MM.1S (cell line): ENCODE results near the gene EPB41L3.

ENCODE experiments used
- DNase-seq: peaks from one replicate; pipeline ENCODE4 v3.0.0-alpha.2; 2015
- H2AFZ ChIP-seq: fragments of 300-600 bp; sonication (generic); 2 replicates; pipeline ENCODE4 v1.6.0; 2016; ENCODE audit warnings: antibody characterized with exemption, low read length
- H3F3A ChIP-seq: fragments of 300-600 bp; sonication (generic); 2 replicates; pipeline ENCODE4 v1.6.1; 2016; ENCODE audit warnings: mild to moderate bottlenecking, antibody characterized with exemption, low read length, moderate library complexity, mixed read lengths; ENCODE audit not compliant: insufficient read depth
- H3K27ac ChIP-seq: fragments of 300-600 bp; sonication (generic); 2 replicates; pipeline ENCODE4 v1.5.1; 2016; ENCODE audit warnings: mild to moderate bottlenecking, low read length
- H3K27me3 ChIP-seq: fragments of 300-600 bp; sonication (generic); replicated peaks from 2 replicates; pipeline ENCODE4 v1.6.0; 2016; ENCODE audit warnings: low read length; ENCODE audit not compliant: insufficient read depth
- H3K36me3 ChIP-seq: fragments of 300-600 bp; sonication (generic); replicated peaks from 2 replicates; pipeline ENCODE4 v1.6.1; 2016; ENCODE audit warnings: mild to moderate bottlenecking, low read length, mixed read lengths; ENCODE audit not compliant: insufficient read depth
- H3K4me1 ChIP-seq: fragments of 300-600 bp; sonication (generic); 2 replicates; pipeline ENCODE4 v1.6.1; 2016; ENCODE audit warnings: low read length, mixed read lengths
- H3K4me2 ChIP-seq: fragments of 300-600 bp; sonication (generic); 2 replicates; pipeline ENCODE4 v1.6.0; 2016; ENCODE audit warnings: low read depth, low read length
- H3K4me3 ChIP-seq: fragments of 300-600 bp; sonication (generic); 2 replicates; pipeline ENCODE4 v1.5.1; 2016; ENCODE audit warnings: low read length, mixed read lengths
- H3K79me2 ChIP-seq: fragments of 300-600 bp; sonication (generic); 2 replicates; pipeline ENCODE4 v1.6.1; 2016; ENCODE audit warnings: mixed run types, low read length, mixed read lengths
- H3K9ac ChIP-seq: fragments of 300-600 bp; sonication (generic); 2 replicates; pipeline ENCODE4 v1.6.1; 2016; ENCODE audit warnings: low read length, mixed read lengths
- H3K9me2 ChIP-seq: fragments of 300-600 bp; sonication (generic); replicated peaks from 2 replicates; pipeline ENCODE4 v1.6.1; 2016; ENCODE audit warnings: mild to moderate bottlenecking, low read length, mixed read lengths; ENCODE audit not compliant: insufficient read depth
- H3K9me3 ChIP-seq: fragments of 300-600 bp; sonication (generic); replicated peaks from 2 replicates; pipeline ENCODE4 v1.6.1; 2016; ENCODE audit warnings: mild to moderate bottlenecking, low read length, mixed read lengths; ENCODE audit not compliant: insufficient read depth
- H4K20me1 ChIP-seq: fragments of 300-600 bp; sonication (generic); 2 replicates; pipeline ENCODE4 v1.6.1; 2016; ENCODE audit warnings: mild to moderate bottlenecking, low read length, moderate library complexity, mixed read lengths; ENCODE audit not compliant: insufficient read depth
- EZH2 ChIP-seq: fragments of 300-600 bp; sonication (generic); optimal IDR thresholded peaks from 2 replicates; pipeline ENCODE3; 2017; ENCODE audit warnings: low read depth, mild to moderate bottlenecking, antibody characterized with exemption, low read length, mixed read lengths
- EZH2phosphoT487 ChIP-seq: fragments of 300-600 bp; sonication (generic); IDR thresholded peaks from 2 replicates; pipeline ENCODE4 v1.6.1; 2018; ENCODE audit warnings: antibody characterized with exemption, low read length
- TF ChIP-seq, protein P1 (sequence below): fragments of 300-600 bp; sonication (generic); IDR thresholded peaks from 2 replicates; pipeline ENCODE4 v1.5.1; 2016; ENCODE audit warnings: antibody characterized with exemption, low read length, mixed read lengths

The EPB41L3 gene

DNA sequence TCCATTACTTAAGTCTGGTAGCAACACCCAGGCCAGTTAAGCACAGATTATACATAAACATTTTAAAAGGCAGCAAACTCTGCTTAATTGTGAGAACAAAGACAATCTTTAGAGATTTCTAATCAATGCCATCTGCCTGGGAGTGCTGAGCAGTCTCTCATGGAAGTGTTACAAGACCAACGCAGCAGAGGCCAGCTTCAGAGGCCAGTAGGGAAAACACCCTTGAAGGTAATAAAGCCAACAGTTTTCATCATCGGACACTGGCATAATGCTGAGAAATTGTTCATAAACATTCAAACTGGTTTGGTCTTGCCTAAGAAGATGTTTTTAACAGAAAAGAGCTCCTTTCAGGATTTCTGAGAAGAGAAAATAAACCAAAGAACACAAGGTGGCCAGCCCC is 35.0 kb downstream of the EPB41L3 start:
- H3K79me2 ChIP-seq, result no peaks in the 10 kb centered on the region
- H3K4me3 ChIP-seq, result no peak overlapping the region
- H3K9ac ChIP-seq, result no peak overlapping the region
- H2AFZ ChIP-seq, result no peak overlapping the region
- H3K9me2 ChIP-seq, result no peaks in the 10 kb centered on the region
- no peaks in the 10 kb centered on the region for H3K36me3 ChIP-seq
- H3K4me1 ChIP-seq, result no peaks in the 10 kb centered on the region
- H3K27me3 ChIP-seq, result no peaks in the 10 kb centered on the region
- no peaks in the 10 kb centered on the region for H4K20me1 ChIP-seq
- TF ChIP-seq EZH2, result no peak
- TF ChIP-seq EZH2phosphoT487, result no peak
- TF ChIP-seq, protein P1, sequence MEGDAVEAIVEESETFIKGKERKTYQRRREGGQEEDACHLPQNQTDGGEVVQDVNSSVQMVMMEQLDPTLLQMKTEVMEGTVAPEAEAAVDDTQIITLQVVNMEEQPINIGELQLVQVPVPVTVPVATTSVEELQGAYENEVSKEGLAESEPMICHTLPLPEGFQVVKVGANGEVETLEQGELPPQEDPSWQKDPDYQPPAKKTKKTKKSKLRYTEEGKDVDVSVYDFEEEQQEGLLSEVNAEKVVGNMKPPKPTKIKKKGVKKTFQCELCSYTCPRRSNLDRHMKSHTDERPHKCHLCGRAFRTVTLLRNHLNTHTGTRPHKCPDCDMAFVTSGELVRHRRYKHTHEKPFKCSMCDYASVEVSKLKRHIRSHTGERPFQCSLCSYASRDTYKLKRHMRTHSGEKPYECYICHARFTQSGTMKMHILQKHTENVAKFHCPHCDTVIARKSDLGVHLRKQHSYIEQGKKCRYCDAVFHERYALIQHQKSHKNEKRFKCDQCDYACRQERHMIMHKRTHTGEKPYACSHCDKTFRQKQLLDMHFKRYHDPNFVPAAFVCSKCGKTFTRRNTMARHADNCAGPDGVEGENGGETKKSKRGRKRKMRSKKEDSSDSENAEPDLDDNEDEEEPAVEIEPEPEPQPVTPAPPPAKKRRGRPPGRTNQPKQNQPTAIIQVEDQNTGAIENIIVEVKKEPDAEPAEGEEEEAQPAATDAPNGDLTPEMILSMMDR, result no peak
- H3F3A ChIP-seq, result no peaks in the 10 kb centered on the region
- no peak overlapping the region for H3K4me2 ChIP-seq
- no peak for DNase-seq
- H3K9me3 ChIP-seq, result no peaks in the 10 kb centered on the region
- H3K27ac ChIP-seq, result no peak overlapping the region

DNA sequence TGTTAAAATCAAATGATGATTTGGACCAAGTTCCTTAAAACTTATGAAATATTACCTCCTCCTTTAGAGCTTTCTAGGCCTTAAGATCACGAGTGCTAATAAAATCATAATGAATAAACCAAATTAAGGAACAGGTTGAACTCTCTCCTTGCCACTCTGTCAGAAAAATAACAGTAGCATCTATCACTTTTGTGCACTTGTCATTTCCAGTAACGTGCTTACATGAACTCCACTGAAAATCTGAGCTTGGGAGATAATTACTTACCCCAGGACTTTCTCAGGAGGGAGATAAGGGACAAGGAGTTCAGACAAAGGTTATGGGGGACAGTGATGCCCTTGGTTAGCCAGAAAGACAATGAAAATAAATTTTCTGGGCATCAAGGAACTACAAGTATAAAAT is 36.0 kb downstream of the EPB41L3 start:
- TF ChIP-seq EZH2 (no peak), EZH2phosphoT487 (no peak)
- TF ChIP-seq, protein P1, result no peak
- Histone ChIP-seq H3K4me3 (no peak overlapping the region), H2AFZ (no peak overlapping the region), H3K9me2 (no peaks in the 10 kb centered on the region), H3K9ac (no peak overlapping the region), H4K20me1 (no peaks in the 10 kb centered on the region), H3F3A (no peaks in the 10 kb centered on the region), H3K27ac (no peak overlapping the region), H3K79me2 (no peaks in the 10 kb centered on the region), H3K27me3 (no peaks in the 10 kb centered on the region), H3K4me2 (no peak overlapping the region), H3K36me3 (no peaks in the 10 kb centered on the region), H3K9me3 (no peaks in the 10 kb centered on the region), H3K4me1 (no peaks in the 10 kb centered on the region)
- DNase-seq, result no peak

DNA sequence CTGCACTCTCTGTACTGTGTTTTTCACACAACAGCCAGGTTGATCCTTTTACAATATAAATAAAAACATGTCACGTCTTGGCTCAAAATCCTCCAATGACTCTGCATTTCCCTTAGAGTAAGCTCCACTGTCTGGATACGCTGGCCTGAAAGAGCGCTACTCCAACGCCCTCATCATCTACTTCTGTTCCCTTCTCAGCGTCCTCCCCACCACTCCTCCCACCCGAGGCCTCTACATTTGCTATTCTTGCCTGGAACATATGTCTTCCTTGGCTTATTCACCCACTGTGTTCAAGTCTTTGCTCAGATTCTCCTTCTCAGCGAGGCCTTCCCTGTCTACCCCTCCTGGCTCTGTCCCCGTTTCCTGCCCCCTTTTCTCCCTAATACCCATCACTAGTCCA is 37.6 kb downstream of the EPB41L3 start:
- TF ChIP-seq, protein P1, result no peak
- no peak for TF ChIP-seq EZH2phosphoT487
- no peak for TF ChIP-seq EZH2
- H3K4me3 ChIP-seq, result no peak overlapping the region
- no peak overlapping the region for H2AFZ ChIP-seq
- H3K27me3 ChIP-seq, result no peaks in the 10 kb centered on the region
- H3F3A ChIP-seq, result no peaks in the 10 kb centered on the region
- no peaks in the 10 kb centered on the region for H3K9me3 ChIP-seq
- no peaks in the 10 kb centered on the region for H3K36me3 ChIP-seq
- no peaks in the 10 kb centered on the region for H3K9me2 ChIP-seq
- H3K4me1 ChIP-seq, result no peaks in the 10 kb centered on the region
- no peak overlapping the region for H3K4me2 ChIP-seq
- DNase-seq, result no peak
- H3K79me2 ChIP-seq, result no peaks in the 10 kb centered on the region
- H3K9ac ChIP-seq, result no peak overlapping the region
- H3K27ac ChIP-seq, result no peak overlapping the region
- H4K20me1 ChIP-seq, result no peaks in the 10 kb centered on the region
